Heart left ventricle (tissue), 13 donors: ENCODE results near the gene ASB7.

Source experiments
- CTCF ChIP-seq, 12 donors: fragments of 200-600 bp; sonication (generic) in 4 of 12; IDR thresholded peaks; one replicate each; pipeline versions ENCODE4 v1.5.0 to v1.8.0; 2018 to 2022; ENCODE audit warnings: antibody characterized with exemption in 12 of 12, mild to moderate bottlenecking in 5 of 12
- POLR2A ChIP-seq, 2 donors: fragments of 450-650 bp; IDR thresholded peaks; one replicate each; pipeline ENCODE4 v1.6.1; 2017; ENCODE audit warnings: antibody characterized with exemption in 2 of 2, mild to moderate bottlenecking in 2 of 2, moderate library complexity in 2 of 2
- donor health status: ischemic (EF 13 %, LVEDD 7.1; RV severe dilation, severe dysfunction).
- donor health status: DM: no; HTN: yes; CAD: no.
- donor health status: DM: no; HTN: no; CAD: no.
- donor health status: ischemic (EF 25% LVEDD 6.9; RV normal size, moderate dysfunction).
- donor health status: ischemic (EF 25% LVEDD 5.7; RV mildly dilated, moderate dysfunction).
- donor health status: ischemic (EF 35%, LVEDD 5.7; RV mildly dilated, moderate dysfunction).
- donor health status: nonischemic (EF 11% LVEDD 7.7; RV severe dilation, severe dysfunction).
- donor health status: DM: yes; HTN: yes; CAD: no.
- donor health status: PGD.
- donor health status: ischemic (EF 29% LVEDD 5.4; RV normal size, mild dysfunction).
- donor health status: nonischemic (EF 23%, LVEDD 6.1; RV moderate dilation, normal function).

- TF ChIP-seq CTCF (IDR thresholded peaks at IDR 0.05) (no peak), POLR2A (IDR thresholded peaks at IDR 0.05) (no peak)
Measured at GRCh38 chr15:100688549-100689120, 86.2 kb downstream of the ASB7 start.
